ENCODE results near the gene CARTPT.

CARTPT gene

DNA sequence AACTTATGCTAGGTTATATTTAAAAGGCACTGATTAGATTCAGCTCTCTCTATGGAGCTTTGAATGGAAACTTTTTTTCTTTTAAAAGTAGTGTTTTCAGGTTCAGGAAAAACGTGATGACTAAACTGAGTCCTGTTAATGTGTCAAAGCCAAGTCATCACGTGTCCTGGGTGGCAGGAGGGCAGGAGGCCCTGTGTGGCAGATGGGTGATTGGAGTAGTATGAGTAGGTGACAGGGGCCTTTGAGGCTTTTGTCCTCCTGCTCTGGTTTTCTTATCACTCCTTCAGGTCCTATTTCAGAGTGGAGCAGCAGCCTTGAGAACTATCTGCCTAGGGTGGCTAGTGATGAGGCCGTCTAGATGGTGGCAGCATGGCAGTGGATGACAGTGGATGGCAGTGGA, 17.7 kb upstream of the CARTPT start:
- H3K4me3 ChIP-seq (ENCODE audit: low read depth, low read length) = no peak overlapping the region
- in situ Hi-C loops (cut with HindIII; ENCODE audit: low sequenced_read_pairs) = no loop called here
- no peak for DNase-seq (ENCODE audit: low read depth, low spot score)
- TF ChIP-seq, protein P1, sequence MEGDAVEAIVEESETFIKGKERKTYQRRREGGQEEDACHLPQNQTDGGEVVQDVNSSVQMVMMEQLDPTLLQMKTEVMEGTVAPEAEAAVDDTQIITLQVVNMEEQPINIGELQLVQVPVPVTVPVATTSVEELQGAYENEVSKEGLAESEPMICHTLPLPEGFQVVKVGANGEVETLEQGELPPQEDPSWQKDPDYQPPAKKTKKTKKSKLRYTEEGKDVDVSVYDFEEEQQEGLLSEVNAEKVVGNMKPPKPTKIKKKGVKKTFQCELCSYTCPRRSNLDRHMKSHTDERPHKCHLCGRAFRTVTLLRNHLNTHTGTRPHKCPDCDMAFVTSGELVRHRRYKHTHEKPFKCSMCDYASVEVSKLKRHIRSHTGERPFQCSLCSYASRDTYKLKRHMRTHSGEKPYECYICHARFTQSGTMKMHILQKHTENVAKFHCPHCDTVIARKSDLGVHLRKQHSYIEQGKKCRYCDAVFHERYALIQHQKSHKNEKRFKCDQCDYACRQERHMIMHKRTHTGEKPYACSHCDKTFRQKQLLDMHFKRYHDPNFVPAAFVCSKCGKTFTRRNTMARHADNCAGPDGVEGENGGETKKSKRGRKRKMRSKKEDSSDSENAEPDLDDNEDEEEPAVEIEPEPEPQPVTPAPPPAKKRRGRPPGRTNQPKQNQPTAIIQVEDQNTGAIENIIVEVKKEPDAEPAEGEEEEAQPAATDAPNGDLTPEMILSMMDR (IDR thresholded peaks at IDR 0.05; ENCODE audit: low read depth, low read length) = no peak

DNA sequence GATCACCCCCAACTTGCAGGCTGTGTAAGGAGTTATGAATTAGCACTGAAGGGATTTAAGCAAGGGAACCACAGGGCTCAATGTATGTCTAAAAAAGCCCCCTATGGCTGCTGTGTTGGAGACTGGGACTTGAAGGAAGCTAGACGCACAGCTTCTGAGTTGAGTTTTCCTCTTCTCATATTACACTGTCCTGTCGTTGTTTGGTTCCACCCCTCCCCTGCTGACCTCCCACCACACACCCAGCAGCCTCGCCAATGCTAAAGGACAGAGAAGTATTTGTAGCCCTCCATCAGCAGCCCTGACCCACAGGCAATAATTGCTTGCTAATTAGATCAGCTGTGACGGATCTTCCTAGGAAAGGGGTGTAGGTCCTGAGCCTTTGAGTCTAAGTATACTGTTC, 15.1 kb upstream of the CARTPT start:
- DNase-seq (ENCODE audit: low read depth, low spot score) = no peak
- H3K4me3 ChIP-seq (ENCODE audit: low read depth, low read length) = no peak overlapping the region
- in situ Hi-C loops (cut with HindIII; ENCODE audit: low sequenced_read_pairs) = no loop called here
- TF ChIP-seq, protein P1 (IDR thresholded peaks at IDR 0.05; ENCODE audit: low read depth, low read length) = no peak

DNA sequence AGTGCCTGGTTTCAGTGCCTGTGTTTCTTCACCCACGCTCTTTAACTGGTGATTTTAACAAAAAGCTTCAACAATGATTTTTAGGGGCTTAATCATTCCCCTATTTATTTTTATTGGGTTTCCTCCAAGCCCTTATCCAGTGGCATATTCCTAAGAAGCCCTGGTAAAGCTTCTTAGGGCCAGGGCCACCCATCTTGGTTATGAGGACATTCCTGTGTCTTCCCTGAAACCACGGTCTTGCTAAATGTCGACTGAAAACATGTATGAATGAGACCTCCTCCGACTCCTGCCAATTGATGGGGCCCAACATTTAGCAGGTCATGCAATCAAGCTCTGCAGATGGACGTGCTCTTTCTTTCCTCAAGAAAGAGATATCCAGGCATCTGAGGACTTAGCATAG, 13.7 kb upstream of the CARTPT start:
- TF ChIP-seq, protein P1 (IDR thresholded peaks at IDR 0.05; ENCODE audit: low read depth, low read length) = no peak
- in situ Hi-C loops (cut with HindIII; ENCODE audit: low sequenced_read_pairs) = no loop called here
- DNase-seq (ENCODE audit: low read depth, low spot score) = no peak
- no peak overlapping the region for H3K4me3 ChIP-seq (ENCODE audit: low read depth, low read length)

DNA sequence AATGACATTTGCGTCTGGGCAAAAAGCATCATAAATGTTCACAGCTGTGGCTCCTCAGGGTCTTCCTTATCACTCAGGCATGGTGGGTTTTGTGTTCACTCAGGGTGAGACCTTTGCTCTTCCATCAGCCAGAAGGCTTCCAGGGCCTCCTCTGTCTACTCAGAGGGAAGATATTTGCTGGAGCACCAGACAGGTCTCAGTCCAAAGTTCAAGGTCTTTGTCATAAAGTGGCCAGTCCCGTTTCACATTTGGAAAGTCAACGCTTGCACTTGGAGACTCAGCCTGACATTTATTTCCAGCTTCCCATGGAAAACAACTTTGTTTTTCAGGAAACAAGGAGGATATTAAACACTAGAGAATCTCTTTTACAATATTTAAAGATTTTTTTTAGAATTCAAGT, 12.2 kb upstream of the CARTPT start:
- DNase-seq (ENCODE audit: low read depth, low spot score) = no peak
- TF ChIP-seq, protein P1 (IDR thresholded peaks at IDR 0.05; ENCODE audit: low read depth, low read length) = no peak
- H3K4me3 ChIP-seq (ENCODE audit: low read depth, low read length) = no peak overlapping the region
- in situ Hi-C loops (cut with HindIII; ENCODE audit: low sequenced_read_pairs) = no loop called here

DNA sequence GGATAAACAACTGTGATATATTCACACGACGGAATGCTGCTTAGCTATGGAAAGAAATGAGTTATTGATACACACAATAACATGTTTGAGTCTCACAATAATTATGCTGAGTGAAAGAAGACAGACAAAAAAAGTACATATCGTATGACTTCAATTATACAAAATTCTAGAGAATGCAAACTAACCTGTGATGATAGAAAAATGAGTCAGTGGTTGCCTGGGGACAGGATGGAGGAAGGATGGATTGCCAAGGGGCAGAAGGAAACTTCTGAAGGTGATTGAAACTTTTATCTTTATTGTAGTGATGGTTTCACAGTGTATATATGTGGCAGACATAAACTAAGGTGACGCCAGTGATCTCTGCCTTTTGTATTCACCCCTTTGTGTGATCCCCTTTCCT, 7.5 kb upstream of the CARTPT start:
- TF ChIP-seq, protein P1 (IDR thresholded peaks at IDR 0.05; ENCODE audit: low read depth, low read length) = no peak

DNA sequence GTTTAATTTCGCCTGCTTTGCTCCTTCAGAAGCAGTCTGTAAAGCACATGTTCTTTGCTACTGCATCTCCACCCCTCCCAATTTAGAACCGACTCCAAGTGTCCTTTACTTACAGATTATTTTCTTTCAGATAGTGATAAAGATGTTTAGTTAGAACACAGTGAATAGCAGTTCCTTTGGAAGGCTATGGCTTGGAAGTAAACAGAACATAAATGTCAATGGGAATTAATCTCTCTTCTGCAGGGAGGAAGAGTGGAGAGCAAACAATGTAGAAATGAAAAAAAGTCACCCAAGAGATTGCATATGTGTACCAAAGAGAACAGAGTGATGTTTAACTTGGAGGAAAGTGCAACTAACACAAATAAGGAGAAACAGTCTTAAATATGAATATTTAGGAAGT, 4.2 kb upstream of the CARTPT start:
- in situ Hi-C loops (cut with HindIII; ENCODE audit: low sequenced_read_pairs) = no loop called here
- H3K4me3 ChIP-seq (ENCODE audit: low read depth, low read length) = no peak overlapping the region
- no peak for DNase-seq (ENCODE audit: low read depth, low spot score)
- TF ChIP-seq, protein P1 (IDR thresholded peaks at IDR 0.05; ENCODE audit: low read depth, low read length) = no peak

More for the DNA sequence above, 7.5 kb upstream of the CARTPT start:
- no peak overlapping the region for H3K4me3 ChIP-seq (ENCODE audit: low read depth, low read length)
- in situ Hi-C loops (cut with HindIII; ENCODE audit: low sequenced_read_pairs) = no loop called here
- DNase-seq (ENCODE audit: low read depth, low spot score) = no peak

DNA sequence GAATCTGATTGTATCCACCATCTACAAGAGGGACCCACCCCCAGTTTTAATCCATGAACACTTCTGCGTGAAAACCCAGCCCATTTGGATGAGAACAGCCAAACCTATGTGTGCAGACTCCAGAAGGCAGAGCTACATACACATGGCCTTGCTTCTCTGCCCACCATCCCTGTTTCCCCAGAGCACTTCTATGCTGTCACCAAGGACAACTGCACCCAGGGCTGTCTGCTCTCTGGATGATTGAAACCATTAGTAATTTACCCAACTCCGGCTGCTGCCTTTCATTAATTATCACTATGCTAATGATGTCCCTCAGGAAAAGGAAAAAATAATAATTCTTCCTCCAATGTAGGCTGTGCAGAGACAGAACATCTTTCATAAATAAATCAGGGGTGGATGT, 8.9 kb downstream of the CARTPT start:
- in situ Hi-C loops (cut with HindIII; ENCODE audit: low sequenced_read_pairs) = no loop called here
- no peak overlapping the region for H3K4me3 ChIP-seq (ENCODE audit: low read depth, low read length)
- TF ChIP-seq, protein P1 (IDR thresholded peaks at IDR 0.05; ENCODE audit: low read depth, low read length) = no peak
- no peak for DNase-seq (ENCODE audit: low read depth, low spot score)

All from astrocyte of the spinal cord (primary cell).